Right renal pelvis (tissue), 4 donors: Measurements from ENCODE around the gene THRB. TPM values are rescaled to one million over a fixed set of nuclear protein-coding genes. Genes with fewer than 3 reads are reported as not detected.

Source experiments
- DNase-seq, 4 donors: peaks; one replicate each; pipeline ENCODE4 v3.0.0-alpha.2; 2013; ENCODE audit warnings: low read depth in 4 of 4, low spot score in 3 of 4, missing footprints in 1 of 4
- polyA plus RNA-seq, 4 donors: library from polyadenylated mRNA; unstranded; fragments of 120-200 nt; gene quantifications; one replicate each; pipeline ENCODE4 v1.2.1, GENCODE V29; 2013; ENCODE audit not compliant: insufficient read length in 4 of 4

Gene THRB
- polyA plus RNA-seq, 4 donors: 23.2 to 31.3 (median 27.0) TPM

- DNase-seq: no peak
Observed at GRCh38 chr3:24318677-24319287, 175.9 kb downstream of the THRB start.

DNA sequence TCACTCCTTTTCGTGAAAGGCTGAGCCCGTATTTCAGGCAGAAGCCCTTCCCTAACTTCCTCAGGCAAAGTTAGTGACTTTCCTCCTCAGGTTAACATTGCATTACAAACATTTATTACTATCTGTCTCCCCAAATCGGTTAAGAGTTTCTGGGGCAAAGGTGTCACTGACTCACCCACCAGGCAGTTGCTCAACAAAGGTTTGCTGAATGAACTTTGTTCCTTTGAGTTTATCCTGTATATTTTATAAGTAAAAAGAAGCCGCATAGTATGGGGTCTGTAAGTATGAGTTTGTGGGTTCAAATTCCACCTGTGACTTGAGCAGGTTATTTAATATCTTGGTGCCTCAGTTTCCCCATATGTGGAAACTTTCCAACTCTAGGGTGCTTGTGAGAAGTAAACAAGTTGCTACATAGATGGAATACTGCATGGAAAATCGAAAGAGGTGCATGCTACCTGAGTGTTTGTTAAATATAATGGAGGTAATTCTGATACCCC is 177.7 kb downstream of the THRB start:
- no peak for DNase-seq

DNA sequence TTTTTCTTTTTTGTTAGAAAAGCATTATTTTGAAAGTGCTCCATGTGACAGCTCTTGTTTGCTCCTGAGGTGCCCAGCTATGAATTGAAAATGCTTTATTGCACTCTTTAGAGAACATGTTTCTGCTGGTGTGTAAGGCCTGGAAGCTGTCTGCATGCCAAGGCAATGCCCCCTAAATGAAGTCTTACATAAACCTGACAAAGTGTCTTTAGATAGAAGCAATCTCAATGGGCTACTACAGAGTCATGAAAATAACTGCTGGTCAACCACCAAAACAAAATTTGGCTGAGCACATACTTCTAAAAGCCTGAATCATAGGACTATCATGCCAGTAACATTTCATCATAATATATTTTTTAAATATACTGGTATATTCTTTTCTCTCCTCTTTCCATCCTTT is 178.7 kb downstream of the THRB start:
- DNase-seq: no peak

DNA sequence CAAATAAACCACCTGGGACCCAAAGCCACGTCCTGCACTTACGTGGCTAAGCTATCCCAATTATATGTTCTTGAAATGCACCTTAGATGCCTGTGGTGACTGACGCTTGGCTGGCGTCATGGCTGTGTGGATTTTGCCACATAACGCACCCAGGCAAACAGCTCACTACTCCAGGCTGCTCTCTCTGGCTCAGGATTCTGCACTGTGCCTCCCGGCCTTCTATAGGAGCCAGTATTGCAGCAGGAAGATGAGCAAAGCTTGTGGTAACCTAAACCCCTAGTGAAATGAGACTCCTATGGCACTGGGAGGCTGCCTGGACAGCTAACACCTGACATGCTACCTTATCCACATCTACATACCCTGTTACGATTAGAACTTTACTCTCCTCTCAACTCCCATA is 179.3 kb downstream of the THRB start:
- DNase-seq: no peak

GRCh38 chr3:24311881-24312280 is 182.8 kb downstream of the THRB start:
- DNase-seq: no peak

- no peak for DNase-seq
Observed at GRCh38 chr3:24310887-24311286, 183.8 kb downstream of the THRB start.

DNA sequence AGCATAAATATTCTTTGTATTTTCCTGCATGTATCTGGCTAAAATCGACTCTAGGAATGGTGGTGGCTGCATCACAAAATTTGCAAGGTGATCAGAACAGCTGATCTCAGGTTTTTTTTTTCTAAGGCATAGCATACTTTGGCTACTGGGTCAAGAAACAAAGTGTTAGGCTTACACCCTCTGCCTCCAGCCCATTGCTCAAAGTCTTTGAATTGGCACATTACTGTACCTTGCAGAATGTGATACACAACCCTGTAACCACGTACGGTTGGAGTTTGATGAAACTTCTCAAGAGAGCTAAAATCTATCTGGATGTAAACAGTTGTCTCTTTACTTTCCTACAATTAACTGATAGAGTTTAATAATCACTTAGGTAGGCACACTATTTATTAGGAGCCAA is 188.1 kb downstream of the THRB start:
- DNase-seq: no peak

- DNase-seq: no peak
Observed at GRCh38 chr3:24305795-24306467, 188.7 kb downstream of the THRB start.

DNA sequence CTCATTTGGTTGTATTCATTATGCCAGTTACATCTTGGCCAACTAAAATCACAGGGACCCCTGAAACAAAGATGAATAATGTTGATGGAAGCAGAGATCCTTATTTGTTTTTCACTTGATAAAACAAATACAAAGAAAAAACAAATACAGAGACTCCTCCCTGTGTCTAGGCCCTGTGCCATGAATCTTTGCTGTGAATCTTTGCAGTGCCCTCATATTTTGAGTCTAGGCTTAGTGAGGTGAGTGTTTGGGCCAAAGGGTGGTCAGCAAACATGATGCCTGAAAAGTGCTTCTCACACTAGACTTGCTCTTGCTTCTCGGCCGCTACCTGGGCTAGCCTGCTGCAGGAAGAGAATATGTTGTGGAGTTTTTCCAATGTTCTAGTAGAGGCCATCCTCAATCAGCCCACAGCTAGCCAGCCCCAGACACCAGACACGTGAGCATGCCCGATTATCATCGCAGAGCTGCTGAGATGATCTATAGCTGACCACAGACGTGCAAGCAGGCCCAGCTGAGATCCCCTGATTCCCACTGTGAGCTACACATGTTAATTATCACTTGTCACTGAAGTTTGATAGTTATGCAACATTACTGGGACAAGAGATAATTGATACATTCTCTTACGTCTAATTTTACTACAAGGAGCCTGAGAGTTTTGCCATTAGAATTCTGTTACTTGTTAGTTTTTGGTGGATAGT is 191.4 kb downstream of the THRB start:
- DNase-seq: no peak

GRCh38 chr3:24302396-24302795 is 192.3 kb downstream of the THRB start:
- peak in 1 of 4 donors; percentile 42 for DNase-seq

DNA sequence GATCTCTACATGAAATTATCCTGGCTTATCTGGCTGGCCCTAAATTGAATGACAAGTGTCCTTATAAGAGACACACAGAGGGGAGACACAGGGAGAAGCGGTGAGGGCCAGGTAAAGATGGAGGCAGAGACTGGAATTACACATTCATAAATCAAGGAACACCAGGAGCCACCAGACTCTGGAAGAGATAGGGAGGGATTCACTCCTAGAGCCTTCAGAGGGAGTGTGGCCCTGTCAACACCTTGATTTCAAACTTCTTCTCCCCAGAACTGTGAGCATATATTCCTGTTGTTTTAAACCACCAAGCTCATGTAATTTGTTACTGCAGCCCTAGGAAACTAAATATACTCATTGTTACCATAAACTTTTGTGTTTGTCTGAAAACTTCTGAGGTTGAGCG is 193.7 kb downstream of the THRB start:
- DNase-seq: no peak

- DNase-seq: no peak
Observed at GRCh38 chr3:24299806-24300626, 194.6 kb downstream of the THRB start.

- DNase-seq: no peak
Observed at GRCh38 chr3:24299246-24299805, 195.3 kb downstream of the THRB start.

DNA sequence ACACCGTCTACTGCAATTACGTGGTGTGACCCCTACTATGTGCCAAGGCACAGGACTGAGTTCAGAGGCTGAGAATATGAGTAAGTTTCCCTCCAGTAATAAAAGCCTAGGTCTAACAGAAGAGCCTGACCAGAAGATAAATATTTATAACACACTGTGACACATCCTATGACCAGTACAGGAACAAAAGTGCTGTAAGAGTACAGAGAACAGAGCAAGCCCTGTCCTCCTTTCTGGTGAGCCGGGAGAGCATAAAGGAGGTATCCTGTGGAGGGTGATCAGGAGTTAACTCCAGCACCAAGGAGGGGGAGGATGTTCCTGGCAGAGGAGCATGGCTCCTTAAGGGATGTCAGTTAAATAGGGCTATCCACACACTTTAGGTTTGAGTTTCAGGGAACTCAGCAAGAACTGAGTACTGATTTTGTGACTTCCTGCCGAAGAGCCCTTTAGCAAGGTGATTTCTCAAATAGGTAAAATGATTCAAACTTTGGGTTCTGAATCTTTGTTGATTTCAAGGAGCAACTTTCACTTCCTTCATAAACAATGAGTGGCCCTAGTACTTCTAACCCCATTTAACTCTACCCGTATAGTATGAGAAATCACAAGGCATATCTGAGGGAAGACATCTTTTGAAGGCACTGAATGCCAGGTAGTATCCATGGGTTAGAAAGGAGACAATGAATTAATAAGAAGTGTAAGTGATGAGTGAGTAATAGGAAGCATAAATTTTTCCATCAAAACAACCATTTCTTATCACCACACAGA is 198.0 kb downstream of the THRB start:
- no peak for DNase-seq

- DNase-seq: no peak
Observed at GRCh38 chr3:24294150-24294549, 200.5 kb downstream of the THRB start.

- DNase-seq: no peak
Observed at GRCh38 chr3:24291646-24292045, 203.0 kb downstream of the THRB start.

- no peak for DNase-seq
Observed at GRCh38 chr3:24290596-24290995, 204.1 kb downstream of the THRB start.

DNA sequence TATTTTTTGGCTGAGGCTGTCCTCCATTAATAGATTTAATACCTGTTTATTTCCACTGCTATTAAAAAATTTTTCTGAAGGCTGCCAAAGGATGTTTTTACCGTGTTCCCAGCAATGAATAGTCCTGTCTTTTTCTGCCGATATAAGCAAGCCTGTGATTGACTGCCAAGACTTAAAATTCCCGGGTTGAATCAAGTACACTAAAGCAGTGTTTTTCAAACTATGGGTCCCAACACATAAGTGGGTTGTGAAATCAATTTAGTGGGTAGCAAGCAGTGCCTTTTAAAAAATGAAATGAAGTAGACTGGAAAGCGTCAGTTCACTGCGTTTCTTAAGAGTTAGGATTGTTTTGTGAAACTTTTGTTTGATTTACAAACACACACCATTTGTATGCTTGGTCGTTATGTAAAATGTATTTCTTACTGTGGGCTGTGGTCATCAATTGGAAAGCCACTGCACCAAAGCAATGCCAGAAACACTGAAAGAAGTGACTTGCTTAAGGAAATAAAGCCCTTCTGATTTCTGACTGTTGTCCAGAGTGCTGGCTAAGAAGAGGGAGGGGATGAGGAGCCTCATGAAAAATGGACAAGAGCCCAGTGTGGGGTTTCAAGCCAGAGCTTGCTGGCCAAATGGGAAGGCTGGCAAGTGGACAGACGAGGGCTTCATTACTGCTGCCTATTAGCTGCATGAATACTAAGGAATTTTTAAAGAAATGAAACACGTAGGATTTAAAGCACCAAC is 206.0 kb downstream of the THRB start:
- DNase-seq: no peak

DNA sequence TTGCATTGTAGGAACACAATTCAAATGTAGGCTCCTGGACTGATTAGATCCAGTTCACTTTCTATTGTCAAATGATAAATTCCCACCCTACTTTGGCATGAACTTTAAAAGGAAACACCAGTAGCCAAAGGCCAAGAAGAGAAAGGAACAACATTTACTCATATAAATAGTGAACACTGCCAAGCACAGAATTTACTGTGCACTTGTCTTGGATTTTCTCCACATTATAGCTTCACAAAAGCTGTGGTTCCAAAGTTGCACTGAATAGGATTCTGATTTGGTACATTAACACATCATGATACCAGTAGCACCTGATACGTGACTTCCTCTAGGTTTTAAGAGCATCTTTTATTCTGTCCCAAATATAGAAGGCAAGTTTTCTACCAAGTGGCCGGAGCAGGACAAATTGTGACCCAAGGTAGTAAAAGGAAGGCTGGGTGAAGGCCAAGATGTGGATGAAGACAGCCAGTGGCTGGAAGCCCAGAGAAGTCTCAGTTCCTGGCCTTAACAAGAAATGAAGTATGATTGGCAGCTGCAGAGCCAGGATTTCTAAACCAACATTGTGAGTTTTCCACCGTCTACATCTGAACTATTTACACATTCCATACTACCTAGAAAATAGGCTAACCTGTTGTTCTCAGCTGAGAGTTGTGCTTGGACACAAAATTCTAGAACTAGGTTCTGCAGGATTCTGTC is 206.7 kb downstream of the THRB start:
- no peak for DNase-seq
